PFSK-1 (cell line): ENCODE data around the gene VANGL1.

Source experiments
- FOXP2 ChIP-seq: optimal IDR thresholded peaks from 2 replicates; pipeline ENCODE3; 2011; ENCODE audit warnings: borderline replicate concordance, control low read depth, inconsistent platforms; ENCODE audit not compliant: insufficient read depth; ENCODE audit errors: extremely low read length, extremely low read depth
- POLR2AphosphoS5 ChIP-seq: IDR thresholded peaks from 2 replicates; pipeline ENCODE4 v1.6.1; 2012; ENCODE audit warnings: low read depth, mild to moderate bottlenecking, control low read depth, low read length, moderate library complexity
- REST ChIP-seq, 2 experiments: IDR thresholded peaks; 2 replicates each; pipeline versions ENCODE4 v1.6.1 to v1.8.0; 2011 to 2012; ENCODE audit warnings: low read depth in 2 of 2, low read length in 2 of 2, control low read depth in 1 of 2, inconsistent platforms in 1 of 2, mild to moderate bottlenecking in 1 of 2, moderate library complexity in 1 of 2; ENCODE audit not compliant: insufficient read depth in 1 of 2
- SIN3A ChIP-seq: IDR thresholded peaks from 2 replicates; pipeline ENCODE4 v1.6.1; 2012; ENCODE audit warnings: mild to moderate bottlenecking, low read length, moderate library complexity, borderline replicate concordance; ENCODE audit not compliant: insufficient read depth
- TAF1 ChIP-seq: IDR thresholded peaks from 2 replicates; pipeline ENCODE4 v1.6.1; 2012; ENCODE audit warnings: low read length, control low read depth, borderline replicate concordance; ENCODE audit not compliant: insufficient read depth

The VANGL1 gene

GRCh38 chr1:115652236-115652788, 10.5 kb downstream of the VANGL1 start:
- TF ChIP-seq SIN3A (no peak), TAF1 (no peak), FOXP2 (no peak), REST (IDR thresholded peaks at IDR 0.05; ENCODE audit: insufficient read depth in 1 of 2, low read depth in 2 of 2, low read length in 2 of 2) (no peak), POLR2AphosphoS5 (no peak)

GRCh38 chr1:115654125-115654524, 12.4 kb downstream of the VANGL1 start:
- TF ChIP-seq POLR2AphosphoS5: no peak
- TF ChIP-seq TAF1: no peak
- TF ChIP-seq REST (IDR thresholded peaks at IDR 0.05; ENCODE audit: insufficient read depth in 1 of 2, low read depth in 2 of 2, low read length in 2 of 2): no peak
- TF ChIP-seq SIN3A: no peak
- no peak for TF ChIP-seq FOXP2

DNA sequence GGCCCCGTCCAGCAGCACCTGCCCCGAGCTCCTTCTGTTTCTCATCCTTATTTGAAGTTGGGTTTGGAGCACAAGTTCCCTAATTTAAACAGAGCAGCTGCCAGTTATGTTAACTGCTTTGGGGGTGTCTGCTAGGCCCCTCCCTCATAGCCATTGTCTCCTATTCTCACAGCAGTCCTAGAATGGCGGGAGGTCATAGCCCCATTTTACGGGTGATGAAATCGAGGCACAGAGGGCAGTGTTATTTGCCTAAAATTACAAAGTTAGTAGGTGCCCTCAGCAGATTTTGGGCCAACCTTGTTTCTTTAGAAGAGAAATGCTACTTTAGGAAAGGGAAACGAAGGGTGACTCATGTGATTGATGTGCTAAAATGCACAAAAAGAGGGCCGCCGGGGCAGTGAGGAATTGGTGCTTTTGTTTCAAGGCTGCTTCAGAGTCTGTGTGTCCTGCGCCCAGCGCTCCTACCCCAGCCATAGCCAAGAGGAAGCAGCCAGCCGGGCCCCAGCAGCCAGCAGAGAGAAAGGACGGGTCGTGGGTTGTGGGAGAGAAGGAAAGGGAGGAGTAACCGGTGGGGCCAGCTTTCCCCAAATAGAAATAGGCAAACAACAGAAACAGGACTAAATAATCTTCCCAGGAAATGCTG, 13.0 kb downstream of the VANGL1 start:
- TF ChIP-seq REST (IDR thresholded peaks at IDR 0.05; ENCODE audit: insufficient read depth in 1 of 2, low read depth in 2 of 2, low read length in 2 of 2) (no peak), TAF1 (no peak), POLR2AphosphoS5 (no peak)

DNA sequence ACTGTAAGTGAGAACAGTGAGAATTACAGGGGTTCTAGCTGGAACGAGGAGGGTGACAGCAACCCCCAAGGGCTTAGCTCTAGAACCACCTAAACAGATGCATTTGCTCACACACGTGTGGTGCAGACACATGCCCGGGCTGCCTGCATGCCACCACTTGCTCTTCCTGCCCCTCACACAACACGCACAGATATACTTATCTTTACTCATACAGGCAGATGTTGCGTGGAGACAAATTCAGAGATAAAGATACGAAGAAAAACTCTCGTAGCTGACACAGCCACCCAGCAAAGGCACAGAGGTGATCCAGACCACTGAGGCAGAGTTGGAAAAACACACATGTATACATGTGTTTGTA, 13.5 kb downstream of the VANGL1 start:
- TF ChIP-seq REST (IDR thresholded peaks at IDR 0.05; ENCODE audit: insufficient read depth in 1 of 2, low read depth in 2 of 2, low read length in 2 of 2) (no peak), SIN3A (no peak), TAF1 (no peak), POLR2AphosphoS5 (no peak), FOXP2 (no peak)

DNA sequence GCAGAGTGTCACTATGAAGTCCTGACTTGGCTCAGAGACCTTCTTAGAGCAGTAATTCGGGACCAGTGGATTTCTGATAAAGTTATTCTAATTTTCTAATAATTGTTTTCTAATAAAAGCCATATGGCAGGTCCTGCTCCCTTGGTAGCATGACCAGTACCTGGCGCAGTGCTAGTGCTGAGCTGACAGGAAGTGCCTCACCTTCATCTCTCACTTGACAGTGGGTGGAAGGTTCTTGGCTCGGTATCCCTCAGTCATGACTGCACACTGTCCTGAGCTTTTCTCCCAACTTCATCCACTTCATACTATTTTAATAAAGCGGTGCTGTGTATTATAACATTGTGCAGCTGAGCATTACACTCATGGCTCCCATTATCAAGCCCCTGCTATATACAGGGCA, 14.1 kb downstream of the VANGL1 start:
- TF ChIP-seq TAF1 (no peak), REST (IDR thresholded peaks at IDR 0.05; ENCODE audit: insufficient read depth in 1 of 2, low read depth in 2 of 2, low read length in 2 of 2) (no peak), SIN3A (no peak), FOXP2 (no peak), POLR2AphosphoS5 (no peak)
